Measurements from ENCODE around the gene MN1.

MN1 gene

DNA sequence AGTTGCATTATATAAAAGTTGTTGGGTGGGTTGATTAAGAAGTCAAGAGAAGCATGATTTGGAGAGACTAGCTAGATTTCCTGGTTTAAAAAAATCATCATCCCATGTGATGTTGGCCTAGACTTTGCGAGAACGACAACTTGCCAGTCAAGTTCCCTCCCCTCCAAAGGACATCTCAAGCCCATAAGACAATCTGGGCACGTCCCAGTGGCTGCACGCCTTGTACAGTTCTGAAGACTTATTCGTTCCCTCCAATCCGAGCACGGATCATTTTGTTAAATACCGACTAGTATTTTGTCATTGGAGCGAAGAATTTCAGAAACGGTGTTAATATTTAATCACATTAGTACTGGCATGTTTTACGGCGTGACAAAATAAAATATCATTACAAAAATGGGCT lies 8.0 kb downstream of the MN1 start:
- TF ChIP-seq, protein P1, sequence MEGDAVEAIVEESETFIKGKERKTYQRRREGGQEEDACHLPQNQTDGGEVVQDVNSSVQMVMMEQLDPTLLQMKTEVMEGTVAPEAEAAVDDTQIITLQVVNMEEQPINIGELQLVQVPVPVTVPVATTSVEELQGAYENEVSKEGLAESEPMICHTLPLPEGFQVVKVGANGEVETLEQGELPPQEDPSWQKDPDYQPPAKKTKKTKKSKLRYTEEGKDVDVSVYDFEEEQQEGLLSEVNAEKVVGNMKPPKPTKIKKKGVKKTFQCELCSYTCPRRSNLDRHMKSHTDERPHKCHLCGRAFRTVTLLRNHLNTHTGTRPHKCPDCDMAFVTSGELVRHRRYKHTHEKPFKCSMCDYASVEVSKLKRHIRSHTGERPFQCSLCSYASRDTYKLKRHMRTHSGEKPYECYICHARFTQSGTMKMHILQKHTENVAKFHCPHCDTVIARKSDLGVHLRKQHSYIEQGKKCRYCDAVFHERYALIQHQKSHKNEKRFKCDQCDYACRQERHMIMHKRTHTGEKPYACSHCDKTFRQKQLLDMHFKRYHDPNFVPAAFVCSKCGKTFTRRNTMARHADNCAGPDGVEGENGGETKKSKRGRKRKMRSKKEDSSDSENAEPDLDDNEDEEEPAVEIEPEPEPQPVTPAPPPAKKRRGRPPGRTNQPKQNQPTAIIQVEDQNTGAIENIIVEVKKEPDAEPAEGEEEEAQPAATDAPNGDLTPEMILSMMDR (IDR thresholded peaks at IDR 0.05; ENCODE audit: low read depth, low read length, missing control alignments), result no peak
- H3K27ac ChIP-seq, result no peak overlapping the region
- DNase-seq, result no peak
- no peak overlapping the region for H3K4me3 ChIP-seq (ENCODE audit: low read depth, low read length)
- H3K27me3 ChIP-seq (replicated peaks), result peaks cover 4% of the 10 kb centered on the region
- peaks cover 12% of the 10 kb centered on the region for H3K36me3 ChIP-seq (replicated peaks)
- in situ Hi-C loops (cut with HindIII; ENCODE audit: low pct_ligation_motif_present, low sequenced_read_pairs), result no loop called here

DNA sequence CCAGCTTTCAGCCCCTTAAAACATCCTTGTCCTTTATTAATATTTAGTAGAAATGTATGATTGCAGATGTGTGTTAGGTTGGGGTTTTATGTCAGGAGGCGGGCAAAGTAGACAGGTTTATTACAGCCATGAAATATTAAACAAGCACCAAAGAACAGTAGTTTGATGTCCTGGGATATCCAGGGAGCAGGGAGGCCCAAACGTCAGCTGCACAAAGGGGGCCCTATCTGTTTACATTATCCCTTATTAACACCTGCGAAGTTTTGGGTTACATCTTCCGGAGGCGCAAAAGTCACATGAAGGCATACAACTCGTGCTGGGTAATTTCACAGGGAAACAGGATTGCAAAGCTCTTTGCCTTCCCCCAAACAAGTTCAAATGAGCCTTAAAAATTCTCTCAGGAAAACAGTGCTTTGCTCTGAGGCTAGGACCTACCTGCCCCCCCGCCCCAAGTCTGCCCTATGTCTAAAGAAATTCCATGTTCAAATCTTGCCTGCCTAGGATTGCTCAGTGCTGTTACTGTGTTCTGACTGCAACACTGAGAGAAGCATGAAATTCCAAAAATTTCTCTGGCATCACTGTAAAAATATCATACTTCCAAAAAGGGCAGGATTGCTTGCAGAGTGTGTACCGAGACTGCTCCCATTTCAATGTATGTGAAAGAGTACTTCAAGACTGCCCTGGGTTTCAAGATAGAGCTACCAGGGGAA lies 8.9 kb downstream of the MN1 start:
- Histone ChIP-seq H3K36me3 (replicated peaks) (peaks cover 12% of the 10 kb centered on the region), H3K27me3 (replicated peaks) (no peaks in the 10 kb centered on the region), H3K4me3 (ENCODE audit: low read depth, low read length) (no peak overlapping the region), H3K27ac (no peak overlapping the region)
- no peak for DNase-seq
- TF ChIP-seq, protein P1 (IDR thresholded peaks at IDR 0.05; ENCODE audit: low read depth, low read length, missing control alignments), result no peak
- in situ Hi-C loops (cut with HindIII; ENCODE audit: low pct_ligation_motif_present, low sequenced_read_pairs), result no loop called here

DNA sequence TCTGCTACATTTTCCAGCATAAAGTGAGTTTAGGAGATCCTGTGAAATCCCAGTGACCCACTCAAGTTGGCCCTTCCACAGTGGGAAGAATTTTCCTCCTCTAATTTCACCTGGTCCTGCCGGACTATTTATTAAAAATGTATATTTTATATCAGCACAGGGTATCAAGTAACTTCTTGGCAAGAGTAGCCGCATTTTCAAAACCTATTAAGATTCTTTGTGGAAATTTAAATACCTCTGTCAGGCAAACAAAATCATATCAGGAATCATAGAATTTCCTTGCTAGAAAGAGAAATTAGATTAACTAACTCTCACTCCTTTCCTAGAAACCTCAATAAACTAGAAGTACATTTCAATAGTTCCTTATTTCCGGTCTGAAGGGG lies 9.7 kb downstream of the MN1 start:
- Histone ChIP-seq H3K27ac (no peak overlapping the region), H3K36me3 (replicated peaks) (peaks cover 5% of the 10 kb centered on the region), H3K27me3 (replicated peaks) (no peaks in the 10 kb centered on the region), H3K4me3 (ENCODE audit: low read depth, low read length) (no peak overlapping the region)
- no peak for DNase-seq
- in situ Hi-C loops (cut with HindIII; ENCODE audit: low pct_ligation_motif_present, low sequenced_read_pairs), result no loop called here
- TF ChIP-seq, protein P1 (IDR thresholded peaks at IDR 0.05; ENCODE audit: low read depth, low read length, missing control alignments), result no peak

DNA sequence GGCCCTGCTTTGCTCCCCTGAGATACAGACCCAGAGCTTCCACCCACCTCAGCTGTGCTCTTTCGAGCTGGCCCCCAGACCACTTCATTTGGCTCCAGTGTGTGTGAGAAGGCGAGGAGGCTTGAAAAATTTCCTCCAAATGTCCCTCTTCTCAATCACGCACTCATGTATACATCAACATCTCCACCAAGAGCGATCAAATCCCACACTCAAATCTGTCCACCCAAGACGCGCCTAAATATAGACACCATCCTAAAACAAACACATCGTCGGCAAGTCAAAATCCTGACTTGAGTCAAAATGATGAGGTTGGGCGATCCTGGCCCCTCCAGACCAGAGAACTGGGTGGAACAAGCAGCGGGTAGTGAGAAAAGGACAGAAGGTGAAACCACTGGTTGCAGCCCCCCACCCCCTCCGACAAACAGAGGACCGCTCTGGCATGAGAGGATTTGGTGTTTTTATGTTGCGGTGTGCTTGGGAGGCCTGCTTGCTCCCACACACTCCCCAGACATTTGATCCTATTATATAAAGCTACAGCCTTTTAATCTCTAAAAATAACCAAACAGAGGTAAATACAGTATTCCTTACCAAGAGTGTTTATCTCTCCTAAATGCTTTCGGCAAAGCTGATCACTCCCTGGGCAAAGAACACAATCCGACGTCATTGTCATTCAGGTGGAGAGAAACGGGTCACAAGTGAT lies 10.2 kb downstream of the MN1 start:
- Histone ChIP-seq H3K4me3 (ENCODE audit: low read depth, low read length) (no peak overlapping the region), H3K27ac (no peak overlapping the region), H3K27me3 (replicated peaks) (no peaks in the 10 kb centered on the region), H3K36me3 (replicated peaks) (no peaks in the 10 kb centered on the region)
- TF ChIP-seq, protein P1 (IDR thresholded peaks at IDR 0.05; ENCODE audit: low read depth, low read length, missing control alignments), result no peak
- no peak for DNase-seq
- in situ Hi-C loops (cut with HindIII; ENCODE audit: low pct_ligation_motif_present, low sequenced_read_pairs), result no loop called here

DNA sequence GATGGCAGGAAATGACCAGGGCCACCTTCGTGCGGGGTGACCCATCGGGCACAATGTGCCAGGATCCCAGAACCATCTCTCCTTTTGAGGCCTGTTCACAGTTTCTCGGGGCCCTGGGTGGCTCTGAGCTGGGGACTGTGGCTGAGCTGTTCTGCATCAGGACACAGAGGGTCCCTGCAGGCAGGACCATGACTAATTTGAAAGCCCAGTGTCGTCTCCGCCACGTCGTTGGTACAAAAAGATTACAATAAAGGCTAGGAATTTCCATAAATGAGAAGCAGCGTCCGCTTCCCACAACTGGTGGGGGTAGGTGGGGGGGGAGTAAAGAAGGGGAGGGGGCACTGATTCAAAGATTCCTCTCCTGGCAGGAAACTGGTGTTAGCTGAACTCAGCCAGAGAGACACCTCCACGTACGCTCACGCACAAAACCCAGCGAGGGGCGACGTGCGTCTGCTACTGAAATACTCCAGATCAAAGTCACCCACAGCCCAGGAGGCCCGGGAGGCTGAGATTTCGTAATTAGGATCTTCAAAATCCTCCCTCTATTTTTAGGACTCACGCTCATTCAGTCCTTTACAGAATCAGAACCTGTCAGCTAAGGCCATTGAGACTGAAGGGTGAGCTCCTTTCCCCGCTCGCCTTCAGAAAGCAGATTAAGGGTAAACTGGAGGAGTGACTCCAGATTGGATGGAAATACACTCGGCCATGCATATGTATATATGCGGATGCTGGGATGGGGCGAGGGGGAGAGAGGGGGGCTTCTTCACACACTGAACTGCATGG lies 11.0 kb downstream of the MN1 start:
- no peak overlapping the region for H3K4me3 ChIP-seq (ENCODE audit: low read depth, low read length)
- in situ Hi-C loops (cut with HindIII; ENCODE audit: low pct_ligation_motif_present, low sequenced_read_pairs), result no loop called here
- no peaks in the 10 kb centered on the region for H3K36me3 ChIP-seq (replicated peaks)
- TF ChIP-seq, protein P1 (IDR thresholded peaks at IDR 0.05; ENCODE audit: low read depth, low read length, missing control alignments), result no peak
- DNase-seq, result no peak
- no peak overlapping the region for H3K27ac ChIP-seq
- no peaks in the 10 kb centered on the region for H3K27me3 ChIP-seq (replicated peaks)
